WTC11 (cell line): ENCODE data around the gene ACSM3. TPM values are rescaled to one million over a fixed set of nuclear protein-coding genes. Genes with fewer than 3 reads are reported as not detected.

Experiments used
- ATAC-seq: fragments of 200-7000 bp; cut with Tn5 transposase; 2 replicates; pipeline ENCODE4 v1.10.0; 2021; ENCODE audit warnings: mild to moderate bottlenecking, moderate library complexity
- CTCF ChIA-PET: fragments of 300-600 bp; sonication (Branson Sonifier 250); formaldehyde crosslinking; loops from one replicate; lab custom pipeline; 2021; ENCODE audit warnings: antibody characterized with exemption; lab: Charles Lee
- POLR2A ChIA-PET: fragments of 350-600 bp; sonication (Branson Sonifier 250); formaldehyde crosslinking; loops from one replicate; lab custom pipeline; 2021; ENCODE audit warnings: antibody characterized with exemption; lab: Charles Lee
- DNase-seq: peaks from one replicate; pipeline ENCODE4 v3.0.0; 2021; ENCODE audit warnings: low spot score
- H3K27ac Mint-ChIP-seq: 2 replicates; pipeline ENCODE4 v1.8.0; 2021; ENCODE audit warnings: mixed read lengths
- H3K27me3 Mint-ChIP-seq: 2 replicates; pipeline ENCODE4 v1.8.0; 2021; ENCODE audit warnings: low read depth, mild to moderate bottlenecking, moderate library complexity, mixed read lengths
- H3K36me3 Mint-ChIP-seq: 2 replicates; pipeline ENCODE4 v1.8.0; 2021; ENCODE audit warnings: mixed read lengths
- H3K4me1 Mint-ChIP-seq: 2 replicates; pipeline ENCODE4 v1.8.0; 2022; ENCODE audit warnings: mixed read lengths
- H3K4me3 Mint-ChIP-seq: 2 replicates; pipeline ENCODE4 v1.8.0; 2021; ENCODE audit warnings: mild to moderate bottlenecking, moderate library complexity, mixed read lengths
- H3K9me3 Mint-ChIP-seq: 2 replicates; pipeline ENCODE4 v1.8.0; 2021; ENCODE audit warnings: mixed read lengths
- AFF4 ChIP-seq: sonication (generic); formaldehyde crosslinking; IDR thresholded peaks from 2 replicates; pipeline ENCODE4 v1.8.1; 2023; ENCODE audit warnings: mild to moderate bottlenecking, missing genetic modification reagents, borderline replicate concordance
- CBFB ChIP-seq: sonication (generic); formaldehyde crosslinking; IDR thresholded peaks from 2 replicates; pipeline ENCODE4 v1.8.1; 2022; ENCODE audit warnings: mild to moderate bottlenecking, low read depth, missing genetic modification reagents
- CREB1 ChIP-seq: sonication (generic); formaldehyde crosslinking; IDR thresholded peaks from 2 replicates; pipeline ENCODE4 v1.8.0; 2023; ENCODE audit warnings: mild to moderate bottlenecking, missing genetic modification reagents
- ETV6 ChIP-seq: sonication (generic); formaldehyde crosslinking; IDR thresholded peaks from 2 replicates; pipeline ENCODE4 v1.8.1; 2022; ENCODE audit warnings: mild to moderate bottlenecking, missing genetic modification reagents
- GABPB1 ChIP-seq: sonication (generic); formaldehyde crosslinking; IDR thresholded peaks from 2 replicates; pipeline ENCODE4 v1.8.1; 2023; ENCODE audit warnings: mild to moderate bottlenecking, missing genetic modification reagents
- NR2C2 ChIP-seq: sonication (generic); formaldehyde crosslinking; IDR thresholded peaks from 2 replicates; pipeline ENCODE4 v1.8.0; 2022; ENCODE audit warnings: mild to moderate bottlenecking, missing genetic modification reagents
- NR3C1 ChIP-seq: sonication (generic); formaldehyde crosslinking; conservative IDR thresholded peaks from 2 replicates; pipeline ENCODE4 v1.8.1; 2023; ENCODE audit warnings: low read depth, mild to moderate bottlenecking, missing genetic modification reagents
- SOX15 ChIP-seq: fragments of 250-450 bp; sonication (Bioruptor Pico); IDR thresholded peaks from 2 replicates; pipeline ENCODE4 v1.9.0; 2021; ENCODE audit warnings: mild to moderate bottlenecking
- TEAD1 ChIP-seq: sonication (generic); formaldehyde crosslinking; IDR thresholded peaks from 2 replicates; pipeline ENCODE4 v1.8.0; 2022; ENCODE audit warnings: mild to moderate bottlenecking, missing genetic modification reagents
- TP53 ChIP-seq: sonication (generic); formaldehyde crosslinking; IDR thresholded peaks from 2 replicates; pipeline ENCODE4 v1.8.1; 2023; ENCODE audit warnings: mild to moderate bottlenecking, missing genetic modification reagents
- ZBTB21 ChIP-seq: sonication (generic); formaldehyde crosslinking; IDR thresholded peaks from 2 replicates; pipeline ENCODE4 v1.8.1; 2023; ENCODE audit warnings: mild to moderate bottlenecking, missing genetic modification reagents, borderline replicate concordance
- ZMAT4 ChIP-seq: fragments of 250-450 bp; sonication (Bioruptor Pico); IDR thresholded peaks from 2 replicates; pipeline ENCODE4 v1.9.0; 2021; ENCODE audit warnings: mild to moderate bottlenecking
- ZNF219 ChIP-seq: sonication (generic); formaldehyde crosslinking; IDR thresholded peaks from 2 replicates; pipeline ENCODE4 v1.8.0; 2023; ENCODE audit warnings: missing genetic modification reagents, mild to moderate bottlenecking, borderline replicate concordance
- ZNF416 ChIP-seq: fragments of 250-450 bp; sonication (Bioruptor Pico); IDR thresholded peaks from 2 replicates; pipeline ENCODE4 v1.9.0; 2021; ENCODE audit warnings: mild to moderate bottlenecking, inconsistent platforms
- ZNF423 ChIP-seq: fragments of 250-450 bp; sonication (Bioruptor Pico); IDR thresholded peaks from 2 replicates; pipeline ENCODE4 v2.1.2; 2022; ENCODE audit warnings: mild to moderate bottlenecking, moderate library complexity
- total RNA-seq: library from RNA; stranded (reverse); gene quantifications from 3 replicates; pipeline ENCODE4 v1.2.3, GENCODE V29; 2021
- TF ChIP-seq, protein P1 (sequence below): fragments of 250-450 bp; sonication (Bioruptor Pico); conservative IDR thresholded peaks from 2 replicates; pipeline ENCODE4 v1.9.0; 2021; ENCODE audit warnings: mild to moderate bottlenecking

Gene ACSM3
- total RNA-seq, 1 experiment from 2014 or later = 5.0 TPM

- no peak overlapping the region for H3K27ac Mint-ChIP-seq
- TF ChIP-seq CREB1 (CRISPR knock-in tag) (no peak), ZNF423 (no peak), ZMAT4 (no peak), NR2C2 (no peak), ZNF219 (CRISPR knock-in tag) (no peak), CBFB (CRISPR knock-in tag) (no peak), GABPB1 (CRISPR knock-in tag) (no peak), SOX15 (CRISPR knock-in tag) (no peak)
- TF ChIP-seq, protein P1, sequence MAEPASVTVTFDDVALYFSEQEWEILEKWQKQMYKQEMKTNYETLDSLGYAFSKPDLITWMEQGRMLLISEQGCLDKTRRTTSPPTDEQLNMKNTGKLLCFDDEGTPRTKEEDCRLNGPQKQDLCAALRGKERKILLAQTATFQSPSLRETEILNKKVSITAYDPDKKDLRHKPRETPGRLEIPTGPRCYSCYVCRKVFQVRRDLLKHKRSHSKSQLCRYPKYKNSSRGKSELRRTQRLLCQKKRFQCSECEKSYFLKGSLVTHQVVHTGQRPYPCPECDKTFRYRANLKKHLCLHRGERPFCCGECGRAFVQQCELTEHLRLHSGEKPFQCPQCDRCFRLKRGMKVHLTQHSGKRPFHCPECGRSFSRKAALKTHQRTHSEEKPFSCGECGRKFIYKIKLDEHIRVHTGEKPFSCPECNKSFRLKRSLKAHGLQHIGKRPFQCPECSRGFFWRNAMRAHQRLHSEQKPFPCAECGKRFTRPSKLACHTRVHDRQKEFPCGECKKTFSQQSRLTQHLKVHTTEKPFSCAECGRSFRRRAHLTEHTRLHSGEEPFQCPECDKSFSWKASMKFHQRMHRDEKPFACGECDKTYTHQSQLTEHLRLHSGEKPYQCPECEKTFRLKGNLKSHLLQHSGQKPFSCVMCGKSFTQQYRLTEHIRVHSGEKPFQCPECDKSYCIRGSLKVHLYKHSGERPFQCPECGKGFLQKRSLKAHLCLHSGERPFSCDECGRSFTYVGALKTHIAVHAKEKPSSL (CRISPR knock-in tag) = no peak
- H3K27me3 Mint-ChIP-seq = peaks cover 3% of the 10 kb centered on the region; the same call in 1 of the 2 replicates
- ATAC-seq (no peak), DNase-seq (no peak)
- H3K4me1 Mint-ChIP-seq = no peaks in the 10 kb centered on the region
- ChIA-PET CTCF (interaction anchor here (1.7 kb wide), 1 partner anchor 41 kb away, joined by 4 read pairs; no protein-coding TSS in a partner anchor), POLR2A (no interaction called here)
- H3K4me3 Mint-ChIP-seq = no peak overlapping the region
- H3K9me3 Mint-ChIP-seq = no peaks in the 10 kb centered on the region
- H3K36me3 Mint-ChIP-seq = peaks cover 36% of the 10 kb centered on the region
Observed at GRCh38 chr16:20734056-20734455, 29.8 kb upstream of the ACSM3 start.

DNA sequence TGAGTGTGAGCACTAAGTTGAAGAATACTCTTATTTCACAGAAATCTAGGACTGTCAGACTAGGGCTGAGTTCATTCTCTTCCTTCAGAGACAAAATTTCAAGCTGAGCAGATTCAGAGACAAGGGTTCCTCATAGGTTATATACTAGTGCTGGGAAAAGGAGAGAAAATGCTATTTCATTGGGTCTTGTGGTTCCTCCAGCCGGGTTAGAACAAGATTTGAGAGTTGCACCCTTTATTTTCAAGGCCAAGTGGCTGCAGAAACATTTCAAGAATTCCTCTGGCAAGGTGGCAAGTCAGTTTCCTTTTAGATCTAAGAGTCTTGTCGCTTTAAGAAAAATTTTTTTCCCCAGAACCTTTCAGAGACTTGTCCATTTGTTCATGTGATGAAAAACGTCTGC, 29.0 kb upstream of the ACSM3 start:
- ChIA-PET POLR2A (no interaction called here), CTCF (no interaction called here)
- H3K9me3 Mint-ChIP-seq = no peaks in the 10 kb centered on the region
- DNase-seq (no peak), ATAC-seq (no peak)
- no peak for TF ChIP-seq ZBTB21 (CRISPR knock-in tag)
- no peak for TF ChIP-seq ETV6 (CRISPR knock-in tag)
- TF ChIP-seq TEAD1 (CRISPR knock-in tag) = no peak
- no peak for TF ChIP-seq ZNF416 (CRISPR knock-in tag)
- no peaks in the 10 kb centered on the region for H3K4me1 Mint-ChIP-seq
- peaks cover 36% of the 10 kb centered on the region for H3K36me3 Mint-ChIP-seq
- H3K4me3 Mint-ChIP-seq = no peak overlapping the region
- H3K27ac Mint-ChIP-seq = no peak overlapping the region
- peaks cover 2% of the 10 kb centered on the region; the same call in 1 of the 2 replicates for H3K27me3 Mint-ChIP-seq

DNA sequence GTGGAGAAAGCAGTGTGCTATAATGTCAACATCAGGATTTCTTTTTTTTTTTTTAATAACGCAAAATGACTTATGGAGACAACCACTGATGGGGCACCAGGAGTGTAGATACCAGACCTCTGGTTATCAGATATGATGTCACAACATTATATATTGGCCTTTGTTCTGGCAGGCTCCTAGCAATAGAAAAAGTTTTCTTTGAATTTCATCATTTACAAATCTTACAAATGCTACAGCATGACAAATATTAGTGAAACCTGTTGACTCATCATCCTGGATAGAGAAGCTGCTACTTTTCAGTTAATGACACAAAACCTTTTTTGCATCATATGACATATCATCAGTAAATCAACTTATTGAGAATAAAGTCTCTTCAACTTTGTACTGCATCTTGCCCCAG, 28.3 kb upstream of the ACSM3 start:
- DNase-seq (no peak), ATAC-seq (no peak)
- POLR2A ChIA-PET = no interaction called here
- CTCF ChIA-PET = interaction anchor here (0.7 kb wide), 1 partner anchor 349 kb away, joined by 3 read pairs; no protein-coding TSS in a partner anchor
- Mint-ChIP-seq H3K27me3 (no peaks in the 10 kb centered on the region), H3K4me3 (no peak overlapping the region), H3K9me3 (no peaks in the 10 kb centered on the region), H3K36me3 (peaks cover 36% of the 10 kb centered on the region), H3K27ac (no peak overlapping the region), H3K4me1 (peaks cover 5% of the 10 kb centered on the region)
- TF ChIP-seq NR3C1 (CRISPR knock-in tag) (no peak), AFF4 (CRISPR knock-in tag) (no peak), TP53 (CRISPR knock-in tag) (no peak), ZNF423 (no peak)
- TF ChIP-seq, all 79 proteins: peak for 0
